ENCODE data around the gene DAB2IP. TPM values are rescaled to one million over a fixed set of nuclear protein-coding genes. Genes with fewer than 3 reads are reported as not detected.

The DAB2IP gene
- total RNA-seq, 1 donor from 2014 or later = 67.8 TPM

- no peak for DNase-seq (ENCODE audit: low spot score, unreplicated experiment)
- Mint-ChIP-seq H3K9me3 (ENCODE audit: low read depth) (peaks cover 3% of the 10 kb centered on the region), H3K27ac (no peak overlapping the region), H3K4me3 (ENCODE audit: low read depth) (no peak overlapping the region), H3K36me3 (ENCODE audit: insufficient read depth) (peaks cover 10% of the 10 kb centered on the region), H3K4me1 (ENCODE audit: low read depth) (peaks cover 5% of the 10 kb centered on the region), H3K27me3 (no peaks in the 10 kb centered on the region)
- TF ChIP-seq, protein P1, sequence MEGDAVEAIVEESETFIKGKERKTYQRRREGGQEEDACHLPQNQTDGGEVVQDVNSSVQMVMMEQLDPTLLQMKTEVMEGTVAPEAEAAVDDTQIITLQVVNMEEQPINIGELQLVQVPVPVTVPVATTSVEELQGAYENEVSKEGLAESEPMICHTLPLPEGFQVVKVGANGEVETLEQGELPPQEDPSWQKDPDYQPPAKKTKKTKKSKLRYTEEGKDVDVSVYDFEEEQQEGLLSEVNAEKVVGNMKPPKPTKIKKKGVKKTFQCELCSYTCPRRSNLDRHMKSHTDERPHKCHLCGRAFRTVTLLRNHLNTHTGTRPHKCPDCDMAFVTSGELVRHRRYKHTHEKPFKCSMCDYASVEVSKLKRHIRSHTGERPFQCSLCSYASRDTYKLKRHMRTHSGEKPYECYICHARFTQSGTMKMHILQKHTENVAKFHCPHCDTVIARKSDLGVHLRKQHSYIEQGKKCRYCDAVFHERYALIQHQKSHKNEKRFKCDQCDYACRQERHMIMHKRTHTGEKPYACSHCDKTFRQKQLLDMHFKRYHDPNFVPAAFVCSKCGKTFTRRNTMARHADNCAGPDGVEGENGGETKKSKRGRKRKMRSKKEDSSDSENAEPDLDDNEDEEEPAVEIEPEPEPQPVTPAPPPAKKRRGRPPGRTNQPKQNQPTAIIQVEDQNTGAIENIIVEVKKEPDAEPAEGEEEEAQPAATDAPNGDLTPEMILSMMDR (IDR thresholded peaks at IDR 0.05; ENCODE audit: unreplicated experiment) = no peak
These were observed 12.2 kb downstream of the DAB2IP start for GRCh38 chr9:121663591-121663990.

GRCh38 chr9:121666294-121666693 lies 14.9 kb downstream of the DAB2IP start:
- Mint-ChIP-seq H3K27me3 (no peaks in the 10 kb centered on the region), H3K36me3 (ENCODE audit: insufficient read depth) (peaks cover 14% of the 10 kb centered on the region), H3K4me3 (ENCODE audit: low read depth) (no peak overlapping the region), H3K9me3 (ENCODE audit: low read depth) (peaks cover 3% of the 10 kb centered on the region), H3K27ac (no peak overlapping the region), H3K4me1 (ENCODE audit: low read depth) (peaks cover 5% of the 10 kb centered on the region)
- TF ChIP-seq, protein P1 (IDR thresholded peaks at IDR 0.05; ENCODE audit: unreplicated experiment) = no peak
- DNase-seq (ENCODE audit: low spot score, unreplicated experiment) = no peak

- H3K27ac Mint-ChIP-seq = no peak overlapping the region
- peaks cover 3% of the 10 kb centered on the region for H3K9me3 Mint-ChIP-seq (ENCODE audit: low read depth)
- peaks cover 5% of the 10 kb centered on the region for H3K4me1 Mint-ChIP-seq (ENCODE audit: low read depth)
- TF ChIP-seq, protein P1 (IDR thresholded peaks at IDR 0.05; ENCODE audit: unreplicated experiment) = no peak
- no peak for DNase-seq (ENCODE audit: low spot score, unreplicated experiment)
- H3K27me3 Mint-ChIP-seq = no peaks in the 10 kb centered on the region
- H3K4me3 Mint-ChIP-seq (ENCODE audit: low read depth) = no peak overlapping the region
- peaks cover 14% of the 10 kb centered on the region for H3K36me3 Mint-ChIP-seq (ENCODE audit: insufficient read depth)
These were observed 15.8 kb downstream of the DAB2IP start for GRCh38 chr9:121667214-121667613.

DNA sequence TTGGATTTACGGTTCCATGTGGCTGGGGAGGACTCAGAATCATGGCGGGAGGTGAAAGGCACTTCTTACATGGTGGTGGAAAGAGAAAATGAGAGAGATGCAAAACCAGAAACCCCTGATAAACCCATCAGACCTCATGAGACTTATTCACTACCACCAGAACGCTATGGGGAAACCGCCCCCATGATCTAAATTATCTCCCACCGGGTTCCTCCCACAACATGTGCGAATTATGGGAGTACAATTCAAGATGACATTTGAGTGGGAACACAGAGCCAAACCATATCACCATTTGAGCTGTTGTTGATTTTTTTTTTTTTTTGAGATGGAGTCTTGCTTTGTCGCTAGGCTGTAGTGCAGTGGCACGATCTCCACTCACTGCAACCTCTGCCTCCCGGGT lies 16.5 kb downstream of the DAB2IP start:
- TF ChIP-seq, protein P1 (IDR thresholded peaks at IDR 0.05; ENCODE audit: unreplicated experiment) = no peak
- H3K9me3 Mint-ChIP-seq (ENCODE audit: low read depth) = peaks cover 3% of the 10 kb centered on the region
- peaks cover 14% of the 10 kb centered on the region for H3K36me3 Mint-ChIP-seq (ENCODE audit: insufficient read depth)
- H3K27ac Mint-ChIP-seq = no peak overlapping the region
- no peaks in the 10 kb centered on the region for H3K27me3 Mint-ChIP-seq
- peaks cover 3% of the 10 kb centered on the region for H3K4me1 Mint-ChIP-seq (ENCODE audit: low read depth)
- no peak for DNase-seq (ENCODE audit: low spot score, unreplicated experiment)
- H3K4me3 Mint-ChIP-seq (ENCODE audit: low read depth) = no peak overlapping the region

GRCh38 chr9:121670431-121670830 lies 19.0 kb downstream of the DAB2IP start:
- Mint-ChIP-seq H3K4me3 (ENCODE audit: low read depth) (no peak overlapping the region), H3K36me3 (ENCODE audit: insufficient read depth) (peaks cover 9% of the 10 kb centered on the region), H3K27me3 (no peaks in the 10 kb centered on the region), H3K9me3 (ENCODE audit: low read depth) (no peaks in the 10 kb centered on the region), H3K4me1 (ENCODE audit: low read depth) (peaks cover 3% of the 10 kb centered on the region), H3K27ac (no peak overlapping the region)
- TF ChIP-seq, protein P1 (IDR thresholded peaks at IDR 0.05; ENCODE audit: unreplicated experiment) = no peak
- DNase-seq (ENCODE audit: low spot score, unreplicated experiment) = no peak
